H1 (cell line): Measurements from ENCODE around the gene GPR137.

Experiments used
- BACH1 ChIP-seq: IDR thresholded peaks from 2 replicates; pipeline ENCODE4 v1.6.1; 2012; ENCODE audit warnings: low read length, improper control_type of control experiment
- CBX5 ChIP-seq: fragments of 300-800, 300-1000 bp; sonication (generic); IDR thresholded peaks from 2 replicates; pipeline ENCODE4 v1.7.1; 2016; ENCODE audit warnings: antibody characterized with exemption, low read length, low read depth
- CHD2 ChIP-seq: IDR thresholded peaks from 2 replicates; pipeline ENCODE4 v1.6.1; 2012; ENCODE audit warnings: low read length, improper control_type of control experiment
- HDAC2 ChIP-seq, 2 experiments: fragments of 300-600 bp in 1 of 2; sonication (generic) in 1 of 2; IDR thresholded peaks; 2 replicates each; pipeline ENCODE4 v1.6.1; 2011 to 2012; ENCODE audit warnings: low read depth in 2 of 2, low read length in 2 of 2, mild to moderate bottlenecking in 2 of 2, moderate library complexity in 2 of 2, borderline replicate concordance in 1 of 2, inconsistent platforms in 1 of 2
- MAFK ChIP-seq: IDR thresholded peaks from 2 replicates; pipeline ENCODE4 v1.6.1; 2012; ENCODE audit warnings: low read depth, mild to moderate bottlenecking, improper control_type of control experiment, low read length
- MAX ChIP-seq: IDR thresholded peaks from 2 replicates; pipeline ENCODE4 v1.6.1; 2012; ENCODE audit warnings: inconsistent platforms
- POLR2AphosphoS5 ChIP-seq: IDR thresholded peaks from 2 replicates; pipeline ENCODE4 v1.6.1; 2011; ENCODE audit warnings: low read depth, low read length
- RFX5 ChIP-seq: IDR thresholded peaks from 2 replicates; pipeline ENCODE4 v1.6.1; 2011; ENCODE audit warnings: low read depth, low read length, improper control_type of control experiment, borderline replicate concordance
- SIRT6 ChIP-seq: IDR thresholded peaks from one replicate; pipeline ENCODE4 v1.7.1; 2012; ENCODE audit warnings: low read length, inconsistent platforms
- TCF12 ChIP-seq: IDR thresholded peaks from 2 replicates; pipeline ENCODE4 v1.6.1; 2011; ENCODE audit warnings: low read depth, mild to moderate bottlenecking, low read length
- YY1 ChIP-seq: IDR thresholded peaks from 2 replicates; pipeline ENCODE4 v1.6.1; 2011; ENCODE audit warnings: low read depth, mild to moderate bottlenecking, low read length
- TF ChIP-seq, protein P1 (sequence below), 3 experiments: IDR thresholded peaks; 1 replicate in 2 of 3; 2 replicates in 1 of 3; pipeline versions ENCODE4 v1.5.1 to v1.6.1; 2011; ENCODE audit warnings: low read length in 3 of 3, mild to moderate bottlenecking in 3 of 3, inconsistent platforms in 2 of 3, low read depth in 1 of 3, moderate library complexity in 1 of 3; ENCODE audit not compliant: insufficient read depth in 1 of 3; ENCODE audit errors: control extremely low read depth in 1 of 3
- TF ChIP-seq, protein P2 (sequence below): IDR thresholded peaks from 2 replicates; pipeline ENCODE4 v1.6.1; 2011; ENCODE audit warnings: low read depth, mild to moderate bottlenecking, low read length; ENCODE audit not compliant: insufficient read depth

- TF ChIP-seq MAX (no peak), SIRT6 (no peak), YY1 (no peak), TCF12 (no peak), RFX5 (no peak), HDAC2 (IDR thresholded peaks at IDR 0.05; ENCODE audit: borderline replicate concordance in 1 of 2, low read depth in 2 of 2, low read length in 2 of 2) (no peak), CHD2 (no peak), POLR2AphosphoS5 (no peak), BACH1 (no peak), CBX5 (no peak), MAFK (no peak)
- TF ChIP-seq, protein P1, sequence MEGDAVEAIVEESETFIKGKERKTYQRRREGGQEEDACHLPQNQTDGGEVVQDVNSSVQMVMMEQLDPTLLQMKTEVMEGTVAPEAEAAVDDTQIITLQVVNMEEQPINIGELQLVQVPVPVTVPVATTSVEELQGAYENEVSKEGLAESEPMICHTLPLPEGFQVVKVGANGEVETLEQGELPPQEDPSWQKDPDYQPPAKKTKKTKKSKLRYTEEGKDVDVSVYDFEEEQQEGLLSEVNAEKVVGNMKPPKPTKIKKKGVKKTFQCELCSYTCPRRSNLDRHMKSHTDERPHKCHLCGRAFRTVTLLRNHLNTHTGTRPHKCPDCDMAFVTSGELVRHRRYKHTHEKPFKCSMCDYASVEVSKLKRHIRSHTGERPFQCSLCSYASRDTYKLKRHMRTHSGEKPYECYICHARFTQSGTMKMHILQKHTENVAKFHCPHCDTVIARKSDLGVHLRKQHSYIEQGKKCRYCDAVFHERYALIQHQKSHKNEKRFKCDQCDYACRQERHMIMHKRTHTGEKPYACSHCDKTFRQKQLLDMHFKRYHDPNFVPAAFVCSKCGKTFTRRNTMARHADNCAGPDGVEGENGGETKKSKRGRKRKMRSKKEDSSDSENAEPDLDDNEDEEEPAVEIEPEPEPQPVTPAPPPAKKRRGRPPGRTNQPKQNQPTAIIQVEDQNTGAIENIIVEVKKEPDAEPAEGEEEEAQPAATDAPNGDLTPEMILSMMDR (IDR thresholded peaks at IDR 0.05; ENCODE audit: control extremely low read depth in 1 of 3, insufficient read depth in 1 of 3, low read depth in 1 of 3, low read length in 3 of 3): no peak
- TF ChIP-seq, protein P2, sequence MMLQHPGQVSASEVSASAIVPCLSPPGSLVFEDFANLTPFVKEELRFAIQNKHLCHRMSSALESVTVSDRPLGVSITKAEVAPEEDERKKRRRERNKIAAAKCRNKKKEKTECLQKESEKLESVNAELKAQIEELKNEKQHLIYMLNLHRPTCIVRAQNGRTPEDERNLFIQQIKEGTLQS: no peak
Measured at GRCh38 chr11:64255135-64256128, 30.2 kb upstream of the GPR137 start.
